ENCODE results near the gene BLOC1S5. TPM values are rescaled to one million over a fixed set of nuclear protein-coding genes. Genes with fewer than 3 reads are reported as not detected.

The BLOC1S5 gene
- total and polyA plus RNA-seq, 2 of the 13 experiments (the other 11 are each of a cell fraction or from before 2014, with no cell fraction given) = 10.5 to 41.5 TPM

- BruUV-seq (replicated peaks) = no TSS peak
- 99% methylated on average over 1 of the region's 1 CpG for WGBS (ENCODE audit: low lambda C conversion rate)
- CTCF ChIA-PET (ENCODE audit: low intra/inter-chr PET ratio, low total read pairs) = interaction anchor here (1.8 to 2.4 kb wide), 2 partner anchors 107 to 284 kb away, joined by 15 to 16 read pairs; no protein-coding TSS in a partner anchor
- DNase-seq (ENCODE audit: low spot score) (peak; percentile 48), ATAC-seq (peak; percentile 47; the same call in 1 of the 3 replicates), FAIRE-seq (peak; percentile 34)
- Histone ChIP-seq H3K27ac (ENCODE audit: extremely low read length, insufficient read depth, low read length) (no peak overlapping the region), H3K9ac (ENCODE audit: insufficient read depth, low read depth, low read length) (no peak overlapping the region), H3K36me3 (replicated peaks in 1 of 2; ENCODE audit: control insufficient read depth in 1 of 2, insufficient read depth in 2 of 2, low read length in 2 of 2) (no peaks in the 10 kb centered on the region; a peak in 1 of 5 replicates), H3K4me2 (ENCODE audit: low read depth, low read length) (no peak overlapping the region), H3K27me3 (ENCODE audit: control insufficient read depth in 1 of 2, insufficient read depth in 2 of 2, low read length in 2 of 2) (no peaks in the 10 kb centered on the region), H3K79me2 (ENCODE audit: insufficient read depth, low read length) (no peaks in the 10 kb centered on the region), H3K4me1 (ENCODE audit: insufficient read depth, low read length) (peaks cover 6% of the 10 kb centered on the region), H3K4me3 (replicated peaks in 1 of 3; ENCODE audit: insufficient read depth in 1 of 3, low read depth in 2 of 3, low read length in 3 of 3) (no peak overlapping the region), H3K9me3 (ENCODE audit: low read length) (no peaks in the 10 kb centered on the region), H2AFZ (ENCODE audit: low read length) (no peak overlapping the region), H4K20me1 (ENCODE audit: insufficient read depth, low read length) (no peaks in the 10 kb centered on the region)
- intact Hi-C loops (cut with micrococcal nuclease; ENCODE audit: unreplicated experiment) = loop anchor here (1.0 kb wide), 2 partner anchors 107 to 283 kb away; no protein-coding TSS in a partner anchor
- TF ChIP-seq RAD21 (CRISPR knock-in tag; IDR thresholded peaks at IDR 0.05) (peak; percentile 56), ARNTL (CRISPR knock-in tag; IDR thresholded peaks at IDR 0.05) (no peak), ZBTB37 (CRISPR knock-in tag; IDR thresholded peaks at IDR 0.05) (no peak), ISX (CRISPR knock-in tag; conservative IDR thresholded peaks at IDR 0.05) (no peak), CENPT (CRISPR knock-in tag; IDR thresholded peaks at IDR 0.05; ENCODE audit: low read depth) (no peak), TBX3 (IDR thresholded peaks at IDR 0.05; ENCODE audit: borderline replicate concordance) (no peak), ZNF570 (CRISPR knock-in tag; IDR thresholded peaks at IDR 0.05; ENCODE audit: borderline replicate concordance) (no peak), ZNF142 (CRISPR knock-in tag; IDR thresholded peaks at IDR 0.05) (no peak), HINFP (CRISPR knock-in tag; IDR thresholded peaks at IDR 0.05; ENCODE audit: low read depth) (no peak), STAG1 (CRISPR knock-in tag; IDR thresholded peaks at IDR 0.05) (peak; percentile 83), SMC3 (IDR thresholded peaks at IDR 0.05; ENCODE audit: low read length) (peak; percentile 70), ZNF329 (CRISPR knock-in tag; IDR thresholded peaks at IDR 0.05; ENCODE audit: low read depth) (no peak)
- TF ChIP-seq, protein P1, sequence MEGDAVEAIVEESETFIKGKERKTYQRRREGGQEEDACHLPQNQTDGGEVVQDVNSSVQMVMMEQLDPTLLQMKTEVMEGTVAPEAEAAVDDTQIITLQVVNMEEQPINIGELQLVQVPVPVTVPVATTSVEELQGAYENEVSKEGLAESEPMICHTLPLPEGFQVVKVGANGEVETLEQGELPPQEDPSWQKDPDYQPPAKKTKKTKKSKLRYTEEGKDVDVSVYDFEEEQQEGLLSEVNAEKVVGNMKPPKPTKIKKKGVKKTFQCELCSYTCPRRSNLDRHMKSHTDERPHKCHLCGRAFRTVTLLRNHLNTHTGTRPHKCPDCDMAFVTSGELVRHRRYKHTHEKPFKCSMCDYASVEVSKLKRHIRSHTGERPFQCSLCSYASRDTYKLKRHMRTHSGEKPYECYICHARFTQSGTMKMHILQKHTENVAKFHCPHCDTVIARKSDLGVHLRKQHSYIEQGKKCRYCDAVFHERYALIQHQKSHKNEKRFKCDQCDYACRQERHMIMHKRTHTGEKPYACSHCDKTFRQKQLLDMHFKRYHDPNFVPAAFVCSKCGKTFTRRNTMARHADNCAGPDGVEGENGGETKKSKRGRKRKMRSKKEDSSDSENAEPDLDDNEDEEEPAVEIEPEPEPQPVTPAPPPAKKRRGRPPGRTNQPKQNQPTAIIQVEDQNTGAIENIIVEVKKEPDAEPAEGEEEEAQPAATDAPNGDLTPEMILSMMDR (CRISPR knock-in tag; IDR thresholded peaks at IDR 0.05) = peak; percentile 66
- POLR2A ChIA-PET = no interaction called here
- in situ Hi-C loops (cut with HindIII; ENCODE audit: extremely low pct_ligation_motif_present, low pct_unique_long_range_greater_than_20kb) = loop anchor here (5.0 kb wide), 1 partner anchor 279 kb away; the partner anchor contains the start of gene BMP6
Measured at GRCh38 chr6:8006208-8006607, 58.0 kb downstream of the BLOC1S5 start.
